DLD1 (cell line): Measurements from ENCODE around the gene EPM2A.

ENCODE experiments used
- in situ Hi-C: cut with HindIII; loops from 2 replicates; pipeline ENCODE4 v1.10.0; 2017; ENCODE audit warnings: low sequenced_read_pairs

Gene EPM2A

GRCh38 chr6:145685932-145686331 is 49.4 kb downstream of the EPM2A start:
- in situ Hi-C loops: no loop called here

GRCh38 chr6:145681965-145682364 is 53.4 kb downstream of the EPM2A start:
- in situ Hi-C loops: no loop called here

- in situ Hi-C loops: no loop called here
These were observed 61.8 kb downstream of the EPM2A start for GRCh38 chr6:145673504-145673903.

- in situ Hi-C loops: no loop called here
These were observed 65.0 kb downstream of the EPM2A start for GRCh38 chr6:145670311-145670710.

GRCh38 chr6:145669627-145670034 is 65.7 kb downstream of the EPM2A start:
- in situ Hi-C loops: no loop called here

GRCh38 chr6:145668844-145669243 is 66.5 kb downstream of the EPM2A start:
- in situ Hi-C loops: no loop called here

GRCh38 chr6:145660676-145661075 is 74.6 kb downstream of the EPM2A start:
- in situ Hi-C loops: no loop called here

GRCh38 chr6:145656128-145656527 is 79.2 kb downstream of the EPM2A start:
- in situ Hi-C loops: no loop called here

- in situ Hi-C loops: no loop called here
These were observed 82.7 kb downstream of the EPM2A start for GRCh38 chr6:145652572-145652971.

GRCh38 chr6:145651988-145652387 is 83.3 kb downstream of the EPM2A start:
- in situ Hi-C loops: no loop called here

GRCh38 chr6:145648149-145648548 is 87.2 kb downstream of the EPM2A start:
- in situ Hi-C loops: no loop called here

GRCh38 chr6:145647602-145648001 is 87.7 kb downstream of the EPM2A start:
- in situ Hi-C loops: no loop called here

GRCh38 chr6:145643760-145644159 is 91.6 kb downstream of the EPM2A start:
- in situ Hi-C loops: no loop called here

- in situ Hi-C loops: no loop called here
These were observed 101.2 kb downstream of the EPM2A start for GRCh38 chr6:145633981-145634627.

GRCh38 chr6:145632971-145633370 is 102.3 kb downstream of the EPM2A start:
- in situ Hi-C loops: no loop called here

- in situ Hi-C loops: no loop called here
These were observed 103.9 kb downstream of the EPM2A start for GRCh38 chr6:145631374-145631773.

GRCh38 chr6:145630598-145630997 is 104.7 kb downstream of the EPM2A start:
- in situ Hi-C loops: no loop called here

GRCh38 chr6:145629478-145629877 is 105.8 kb downstream of the EPM2A start:
- in situ Hi-C loops: no loop called here

GRCh38 chr6:145627451-145627850 is 107.9 kb downstream of the EPM2A start:
- in situ Hi-C loops: no loop called here

GRCh38 chr6:145626857-145627256 is 108.5 kb downstream of the EPM2A start:
- in situ Hi-C loops: no loop called here

GRCh38 chr6:145623231-145623630 is 112.1 kb downstream of the EPM2A start:
- in situ Hi-C loops: no loop called here

- in situ Hi-C loops: no loop called here
These were observed 113.5 kb downstream of the EPM2A start for GRCh38 chr6:145621776-145622175.

GRCh38 chr6:145620088-145620487 is 115.2 kb downstream of the EPM2A start:
- in situ Hi-C loops: no loop called here
